HPDE6-E6E7 (cell line): ENCODE measurements around the gene LCNL1.
A peak's percentile ranks its signal among the peaks of the same experiment; 100 is the strongest.
"Not testable (repeated sequence)": the region's sequence is repeated elsewhere in the genome, so short reads cannot be mapped to it uniquely, and the experiment has no call there.

Experiments used
- DNase-seq: peaks from one replicate; pipeline ENCODE4 v3.0.0; 2011; ENCODE audit warnings: missing footprints; ENCODE audit errors: extremely low spot score

The LCNL1 gene

DNA sequence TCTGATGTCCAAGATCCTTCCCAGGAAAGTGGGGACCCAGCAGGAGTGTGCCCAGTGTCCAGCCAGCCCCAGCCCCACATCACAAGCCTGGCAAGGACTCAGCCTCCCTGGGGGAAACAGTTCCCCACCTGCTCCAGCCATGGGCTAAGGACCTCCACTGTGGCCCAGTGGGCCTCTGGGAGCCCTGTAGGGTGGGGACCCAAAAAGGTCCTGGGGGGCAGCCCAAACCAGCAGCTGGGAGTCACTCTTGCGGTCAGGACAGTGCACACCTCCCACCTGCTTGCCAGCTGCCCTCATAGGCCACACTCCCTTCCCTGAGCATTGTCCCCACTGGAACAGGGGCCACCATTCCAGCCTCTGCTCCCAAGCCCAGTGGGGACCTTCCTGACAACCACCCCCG is 43.6 kb downstream of the LCNL1 start:
- DNase-seq: no peak

DNA sequence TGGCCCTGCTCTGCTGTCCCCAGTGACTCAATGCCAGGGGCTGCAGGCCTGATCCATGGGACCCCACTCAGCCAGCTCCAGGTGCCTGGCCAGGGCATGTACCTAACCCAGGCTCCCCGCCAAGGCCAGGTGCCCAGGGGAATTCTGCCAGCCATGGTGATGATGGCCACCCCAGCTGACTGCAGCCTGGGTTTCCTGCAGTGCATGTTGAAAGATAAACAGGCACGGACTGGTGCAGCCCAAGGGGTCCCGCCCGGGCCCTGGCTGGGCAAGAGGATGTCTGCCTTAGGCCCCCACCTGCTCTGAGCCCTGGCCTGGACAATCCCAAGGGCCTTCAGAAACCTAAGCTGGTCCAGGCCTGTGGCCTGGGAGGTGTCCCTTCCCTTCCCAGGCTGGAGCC is 44.0 kb downstream of the LCNL1 start:
- DNase-seq: no peak

DNA sequence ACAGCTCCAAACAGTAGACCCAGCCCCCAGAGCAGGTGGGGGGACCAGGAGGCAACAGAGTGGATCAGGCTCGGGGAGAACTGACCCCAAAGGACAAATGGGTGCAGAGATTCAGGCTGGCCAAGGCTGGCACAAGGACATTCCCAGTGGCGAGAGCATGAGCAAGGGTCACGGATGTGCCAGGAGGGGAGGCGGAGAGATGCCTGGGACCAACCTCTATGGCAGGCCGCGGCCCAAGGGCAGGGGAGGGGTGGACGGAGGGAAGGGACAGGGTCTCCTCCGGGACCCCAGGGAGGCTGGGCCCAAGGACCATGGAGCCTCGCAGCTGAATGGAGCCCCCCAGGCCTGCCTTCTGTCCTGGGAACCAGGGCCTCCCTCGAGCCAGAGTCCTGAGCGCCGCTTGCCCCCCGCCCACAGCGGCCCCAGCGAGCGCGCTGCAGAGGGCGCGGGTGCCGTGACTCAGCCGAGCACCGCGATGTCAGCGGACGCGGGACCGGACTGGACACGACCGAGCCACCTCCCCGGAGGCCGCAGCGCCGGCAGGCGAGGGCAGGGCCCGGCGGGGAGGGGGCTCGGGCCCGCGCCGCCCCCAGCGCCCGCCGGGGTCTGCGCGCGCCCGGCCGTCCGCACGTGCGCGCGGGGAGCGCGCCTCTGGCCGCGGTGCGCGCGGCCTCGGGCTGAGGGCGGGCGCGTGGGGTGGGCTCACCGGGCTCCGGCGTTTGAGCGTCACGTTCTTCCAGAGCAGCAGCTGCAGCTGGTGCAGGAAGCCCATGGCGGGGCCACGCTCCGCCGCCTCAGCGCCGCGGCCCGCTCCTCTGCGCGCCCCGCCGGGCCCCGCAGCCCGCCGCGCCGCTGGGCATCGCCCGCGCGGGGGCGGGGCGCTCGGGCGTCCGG is 44.8 kb downstream of the LCNL1 start, which contains the start of gene ABCA2:
Gene ABCA2, minus strand, starts transcription at position 869 of the 894 bp plus-strand sequence. Its CDS starts 97 bp downstream, at position 772.
- no peak for DNase-seq

DNA sequence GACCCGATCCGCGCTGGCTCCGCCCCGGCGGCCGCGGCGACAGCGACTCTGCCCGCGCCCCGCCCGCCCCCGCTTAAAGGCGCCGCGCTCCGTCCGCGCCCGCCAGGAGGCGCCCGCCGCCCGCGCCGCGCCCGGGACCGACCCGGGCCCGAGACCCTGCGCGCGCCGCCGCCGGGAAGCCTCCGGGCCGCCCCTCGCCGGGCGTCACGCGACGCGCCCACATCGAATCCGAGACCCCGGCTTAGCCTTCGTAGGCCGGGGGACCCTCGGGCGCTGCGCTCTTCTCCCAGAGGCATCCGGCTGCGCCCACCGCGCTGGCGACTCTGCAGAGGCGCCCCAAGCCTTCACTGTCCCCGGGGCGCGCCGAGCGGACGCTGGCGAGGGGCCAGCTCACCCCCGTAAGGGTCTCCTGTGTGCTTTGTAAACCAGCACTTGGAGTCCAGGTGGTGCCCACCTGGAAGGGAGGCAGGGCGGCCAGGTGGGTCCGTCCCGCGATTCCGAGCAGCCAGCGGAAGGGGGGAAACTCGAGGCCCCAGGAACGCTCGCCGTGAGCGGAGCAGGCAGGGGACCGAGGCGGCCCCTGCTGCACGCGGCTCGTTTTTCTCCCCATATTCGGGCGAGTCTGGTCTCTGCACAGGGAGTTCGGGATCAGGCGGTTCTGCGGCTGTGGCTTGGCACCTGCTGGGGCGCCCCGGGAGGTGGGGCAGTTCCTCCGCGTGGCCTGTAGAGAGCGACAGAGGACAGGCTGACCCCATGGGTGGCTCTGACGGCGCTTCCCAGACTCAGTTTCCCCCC is 45.7 kb downstream of the LCNL1 start:
- DNase-seq: no peak

DNA sequence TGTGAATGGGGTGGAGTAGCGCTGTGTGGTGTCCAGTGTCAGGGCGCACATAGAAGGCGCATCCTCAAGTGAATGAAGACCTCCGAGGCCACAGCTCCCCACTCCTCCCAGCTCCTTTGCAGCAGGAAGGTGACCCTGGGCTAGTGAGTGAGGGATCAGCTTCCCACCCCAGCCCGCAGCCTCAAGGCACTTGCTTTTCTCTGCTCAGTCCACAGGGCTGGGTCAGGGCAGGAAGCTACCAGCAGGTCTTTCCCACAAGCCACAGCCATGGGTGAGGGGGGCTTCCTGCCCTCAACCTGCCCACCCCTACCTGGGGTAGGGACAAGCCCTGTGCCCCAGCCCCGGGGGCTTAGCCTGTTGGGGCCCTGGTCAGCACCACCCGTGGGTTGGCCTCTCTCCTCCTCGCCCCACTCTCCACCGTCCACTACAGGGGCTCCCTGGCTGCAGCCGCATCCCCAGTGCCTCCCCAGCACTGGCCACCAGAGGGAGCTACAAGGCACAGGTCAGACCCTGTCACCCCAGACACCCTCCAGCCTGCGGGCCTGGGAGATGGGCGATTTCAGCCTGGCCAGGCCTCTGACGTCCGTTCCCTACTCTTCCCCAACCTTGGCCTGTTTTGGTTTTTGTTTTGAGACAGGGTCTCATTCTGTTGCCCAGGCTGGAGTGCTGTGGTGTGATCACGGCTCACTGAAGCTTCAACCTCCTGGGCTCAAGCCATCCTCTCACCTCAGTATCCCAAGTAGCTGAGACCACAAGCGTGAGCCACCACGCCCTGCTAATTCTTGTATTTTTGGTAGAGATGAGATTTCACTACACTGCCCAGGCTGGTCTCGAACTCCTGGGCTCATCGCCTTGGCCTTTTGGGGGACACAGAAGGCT is 46.5 kb downstream of the LCNL1 start:
- no peak for DNase-seq

DNA sequence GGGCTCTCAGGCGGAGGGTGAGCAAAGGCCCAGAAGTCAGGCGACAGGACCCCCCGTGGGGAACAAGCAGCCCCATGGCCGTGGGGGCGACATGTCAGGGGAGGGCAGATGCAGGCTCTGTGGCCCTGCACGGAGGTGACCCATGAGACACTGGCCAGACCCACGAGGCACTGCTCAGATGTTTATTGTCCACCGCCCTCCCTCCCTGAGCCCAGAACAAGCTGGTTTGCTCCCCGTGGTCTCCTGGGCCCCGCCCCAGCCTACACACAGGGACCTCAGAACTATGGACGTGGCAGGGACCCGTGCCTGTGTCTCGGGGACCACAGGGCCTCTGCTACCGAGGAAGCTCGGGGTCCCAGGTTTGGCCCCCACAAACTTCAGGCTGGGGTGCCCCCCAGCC is 47.2 kb downstream of the LCNL1 start:
- no peak for DNase-seq

DNA sequence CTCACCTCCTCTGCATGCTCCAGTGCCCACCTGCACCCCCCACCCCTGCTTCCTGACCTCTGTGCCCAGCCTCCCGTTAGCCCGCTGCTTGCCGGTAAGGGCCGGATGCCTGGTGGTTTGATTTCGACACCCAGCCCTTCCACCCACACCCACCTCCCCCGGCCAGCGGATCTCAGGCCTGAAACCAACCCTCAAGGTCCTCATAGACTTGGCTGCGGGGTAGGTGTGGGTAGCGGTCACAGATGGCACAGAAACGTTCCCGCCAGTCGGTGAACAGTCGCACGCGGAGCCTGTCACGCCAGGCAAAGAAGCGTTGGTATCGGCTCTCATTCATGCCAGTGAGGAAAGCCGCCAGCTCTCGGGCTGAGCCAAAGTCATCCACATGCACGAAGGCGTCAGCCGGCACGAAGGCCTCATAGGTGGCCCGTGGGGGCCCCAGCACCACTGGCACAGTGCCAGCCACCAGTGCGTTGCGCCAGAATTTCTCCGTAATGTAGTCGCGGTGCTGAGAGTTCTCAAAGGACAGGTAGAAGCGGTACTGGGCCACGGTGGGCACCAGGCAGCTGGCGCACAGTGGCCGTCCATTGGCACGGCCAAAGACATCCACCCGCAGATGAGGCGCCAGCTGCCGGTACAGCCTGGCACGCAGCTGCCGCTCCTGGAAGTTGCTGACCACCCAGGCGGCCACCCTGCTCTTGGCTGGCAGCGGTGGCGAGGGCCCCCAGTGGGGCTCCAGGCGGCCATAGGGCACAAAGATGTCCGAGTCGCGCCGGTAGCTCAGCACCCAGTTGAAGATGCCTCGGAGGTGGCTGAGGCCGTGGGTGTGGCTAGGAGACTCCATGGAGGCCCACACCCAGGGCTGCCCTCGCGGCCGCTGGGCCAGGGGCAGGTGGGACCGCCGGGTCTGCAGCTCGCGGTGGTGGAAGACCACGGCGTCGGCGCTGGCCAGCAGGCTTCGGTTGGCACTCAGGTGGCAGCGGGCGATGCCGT is 48.0 kb downstream of the LCNL1 start:
- no peak for DNase-seq

DNA sequence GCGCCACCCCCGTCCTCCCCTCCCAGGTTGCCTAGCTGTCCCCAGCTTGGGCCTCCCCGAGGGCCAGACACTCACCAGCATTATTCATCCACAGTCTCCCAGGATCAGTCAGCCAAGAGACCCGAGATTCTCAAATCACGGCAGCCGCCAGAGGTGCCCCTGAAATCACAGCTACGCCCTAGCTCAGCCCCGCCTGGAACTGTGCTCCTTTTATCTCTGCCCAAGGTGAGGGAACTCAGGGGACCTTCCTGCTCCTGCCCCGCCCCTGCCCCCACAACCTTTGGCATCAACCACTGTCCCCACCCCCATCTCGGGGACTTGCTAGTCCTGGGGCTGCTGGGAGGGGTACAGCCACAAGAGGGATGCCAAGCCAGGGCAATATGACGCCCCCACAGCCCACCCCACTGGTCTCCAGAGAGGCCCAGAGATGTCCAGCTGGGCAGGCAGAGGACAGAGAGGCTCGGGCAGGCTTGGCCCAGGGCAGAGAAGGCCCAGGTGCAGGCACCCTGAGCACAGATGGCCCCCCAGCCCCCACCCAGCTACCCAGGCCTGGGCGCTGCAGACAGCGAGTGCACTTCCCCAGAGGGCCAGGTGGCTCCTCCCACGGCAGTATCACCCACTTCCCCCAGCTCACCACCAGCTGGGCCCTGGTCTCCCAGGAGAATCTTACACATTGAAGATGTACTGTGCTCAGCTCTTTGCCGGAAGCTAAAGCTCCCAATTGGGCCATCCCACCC is 49.3 kb downstream of the LCNL1 start, which contains the start of gene FUT7:
Gene FUT7, minus strand, starts transcription at position 185 of the 737 bp plus-strand sequence. Its CDS starts 97 bp downstream, at position 88.
- no peak for DNase-seq

DNA sequence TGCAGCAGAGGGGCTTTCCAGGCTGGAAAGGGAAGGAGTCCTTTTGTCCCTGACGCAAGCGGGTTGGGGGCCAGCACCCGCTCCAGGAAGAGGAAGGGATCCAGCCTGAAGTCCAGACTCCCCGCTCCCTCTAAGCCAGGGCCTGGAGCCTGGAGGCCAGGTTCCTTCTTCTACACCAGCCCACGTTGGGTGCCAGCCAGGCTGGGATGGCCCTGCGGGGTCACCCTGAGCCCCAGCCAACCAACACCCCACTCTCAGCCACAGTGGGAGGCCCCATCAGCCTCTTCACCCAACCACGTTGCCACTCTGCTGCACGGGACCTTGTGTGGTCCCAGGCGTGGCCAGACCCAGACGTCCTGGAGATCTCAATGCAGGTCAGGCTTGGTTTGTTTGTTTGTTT is 50.1 kb downstream of the LCNL1 start:
- no peak for DNase-seq

DNA sequence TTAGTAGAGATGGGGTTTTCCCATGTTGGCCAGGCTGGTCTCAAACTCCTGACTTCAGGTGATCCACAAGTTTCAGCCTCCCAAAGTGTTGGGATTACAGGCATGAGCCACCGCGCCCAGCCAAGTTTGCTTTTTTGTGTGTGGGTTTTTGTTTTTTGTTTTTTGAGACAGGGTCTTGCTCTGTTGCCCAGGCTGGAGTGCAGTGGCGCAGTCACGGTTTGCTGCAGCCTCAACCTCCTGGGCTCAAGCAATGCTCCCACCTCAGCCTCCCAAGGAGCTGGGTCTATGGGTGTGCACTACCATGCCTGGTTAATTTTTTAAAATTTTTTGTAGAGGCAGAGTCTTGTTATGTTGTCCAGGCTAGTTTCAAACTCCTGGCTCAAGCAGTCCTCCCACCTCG is 50.7 kb downstream of the LCNL1 start:
- not testable (repeated sequence) for DNase-seq

DNA sequence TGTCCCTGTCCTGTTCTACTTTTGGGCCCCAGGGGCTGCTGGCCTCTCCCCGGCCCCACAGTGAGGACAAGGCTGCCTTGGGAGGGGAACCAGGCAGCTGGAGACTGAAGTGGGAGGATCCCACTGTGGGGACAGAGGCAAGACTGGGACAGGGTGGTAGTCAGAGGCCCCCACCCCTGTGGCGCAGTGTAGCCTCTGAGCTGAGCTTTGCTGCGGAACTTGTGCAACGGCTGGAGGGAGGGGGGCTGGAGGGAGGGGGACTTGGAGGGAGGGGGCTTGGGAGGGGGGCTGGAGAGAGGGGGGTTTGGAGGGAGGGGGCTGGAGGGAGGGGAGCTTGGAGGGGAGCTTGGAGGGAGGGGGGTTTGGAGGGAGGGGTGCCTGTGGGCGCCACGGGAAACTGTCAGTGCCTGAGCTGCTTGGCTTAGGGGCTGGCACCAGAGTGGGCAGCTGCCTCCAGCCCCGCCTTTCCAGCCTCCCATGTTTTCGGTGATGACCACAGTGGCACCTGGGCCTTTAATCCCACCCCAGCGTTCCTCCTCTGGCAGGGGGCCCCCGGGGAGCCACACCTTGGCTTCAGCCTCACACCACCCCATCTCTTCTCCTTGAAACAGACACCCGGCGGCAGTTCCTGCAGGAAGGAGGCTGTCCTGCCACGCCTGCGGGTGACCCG is 51.4 kb downstream of the LCNL1 start:
- no peak for DNase-seq

DNA sequence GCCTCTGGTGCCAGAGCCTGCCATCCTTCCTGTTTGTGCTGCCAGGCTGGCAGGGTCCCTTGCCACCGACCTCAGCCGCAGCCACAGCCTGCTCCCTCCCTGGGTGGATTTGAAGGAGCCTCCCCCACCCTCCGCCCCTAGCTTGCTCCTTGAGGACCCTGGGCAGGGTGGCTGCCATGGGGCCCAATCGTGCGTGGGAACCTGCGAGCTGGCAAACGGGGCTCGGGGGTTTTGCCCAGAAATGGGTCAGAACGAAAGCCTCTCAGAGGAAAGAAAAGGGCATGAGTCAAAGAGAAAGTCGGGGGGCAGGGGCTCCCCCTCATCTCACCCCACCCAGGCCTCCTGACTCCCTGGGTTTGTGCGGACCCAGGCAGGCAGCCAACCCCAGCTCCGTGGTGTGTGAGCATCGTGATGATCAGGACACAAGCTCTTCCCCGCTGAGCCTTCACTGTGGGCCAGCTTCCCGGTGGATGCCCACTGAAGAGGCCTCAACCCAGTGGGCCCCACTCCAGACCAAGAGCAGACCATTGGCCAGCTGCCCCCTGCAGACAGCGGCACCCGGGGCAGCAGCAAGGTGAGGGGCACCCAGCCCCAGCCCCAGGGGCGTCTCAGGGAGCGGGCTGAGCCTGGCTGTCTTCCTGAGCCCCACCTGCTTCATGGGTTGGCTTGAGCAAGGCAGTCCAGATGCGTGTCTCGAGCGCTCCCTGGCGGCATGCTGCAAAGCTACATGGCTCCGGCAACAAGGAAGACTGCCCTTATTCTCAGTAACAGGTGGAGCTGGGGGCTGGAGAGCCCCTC is 52.1 kb downstream of the LCNL1 start:
- DNase-seq: peak; percentile 89
